Brain microvascular endothelial cell (primary cell): ENCODE results near the gene PTPN5.

ENCODE experiments used
- DNase-seq: peaks from one replicate; pipeline ENCODE4 v3.0.0-alpha.2; 2020
- H3K27ac ChIP-seq: fragments of 250-450 bp; sonication (Bioruptor Pico); 2 replicates; pipeline ENCODE4 v1.5.1; 2020; ENCODE audit warnings: mild to moderate bottlenecking, moderate library complexity
- H3K27me3 ChIP-seq: fragments of 250-450 bp; sonication (Bioruptor Pico); replicated peaks from 2 replicates; pipeline ENCODE4 v1.5.1; 2020; ENCODE audit warnings: mild to moderate bottlenecking
- H3K36me3 ChIP-seq: fragments of 250-450 bp; sonication (Bioruptor Pico); replicated peaks from 2 replicates; pipeline ENCODE4 v1.5.1; 2020; ENCODE audit warnings: mild to moderate bottlenecking
- H3K4me3 ChIP-seq: 2 replicates; pipeline ENCODE4 v1.5.1; 2011; ENCODE audit warnings: low read depth, mild to moderate bottlenecking, control low read depth, low read length, moderate library complexity
- CTCF ChIP-seq: IDR thresholded peaks from 2 replicates; pipeline ENCODE4 v1.5.1; 2011; ENCODE audit warnings: low read depth, mild to moderate bottlenecking, moderate library complexity, low read length, control low read depth, inconsistent platforms; ENCODE audit errors: missing control alignments
- in situ Hi-C: cut with HindIII; loops from 2 replicates; pipeline ENCODE4 v1.10.0; 2017; ENCODE audit warnings: low sequenced_read_pairs, low pct_ligation_motif_present

PTPN5 gene

GRCh38 chr11:18745251-18745650, 46.3 kb downstream of the PTPN5 start:
- TF ChIP-seq CTCF, result no peak
- in situ Hi-C loops, result no loop called here
- H3K27me3 ChIP-seq, result no peaks in the 10 kb centered on the region
- no peak overlapping the region for H3K4me3 ChIP-seq
- no peaks in the 10 kb centered on the region for H3K36me3 ChIP-seq
- no peak for DNase-seq
- H3K27ac ChIP-seq, result no peak overlapping the region

DNA sequence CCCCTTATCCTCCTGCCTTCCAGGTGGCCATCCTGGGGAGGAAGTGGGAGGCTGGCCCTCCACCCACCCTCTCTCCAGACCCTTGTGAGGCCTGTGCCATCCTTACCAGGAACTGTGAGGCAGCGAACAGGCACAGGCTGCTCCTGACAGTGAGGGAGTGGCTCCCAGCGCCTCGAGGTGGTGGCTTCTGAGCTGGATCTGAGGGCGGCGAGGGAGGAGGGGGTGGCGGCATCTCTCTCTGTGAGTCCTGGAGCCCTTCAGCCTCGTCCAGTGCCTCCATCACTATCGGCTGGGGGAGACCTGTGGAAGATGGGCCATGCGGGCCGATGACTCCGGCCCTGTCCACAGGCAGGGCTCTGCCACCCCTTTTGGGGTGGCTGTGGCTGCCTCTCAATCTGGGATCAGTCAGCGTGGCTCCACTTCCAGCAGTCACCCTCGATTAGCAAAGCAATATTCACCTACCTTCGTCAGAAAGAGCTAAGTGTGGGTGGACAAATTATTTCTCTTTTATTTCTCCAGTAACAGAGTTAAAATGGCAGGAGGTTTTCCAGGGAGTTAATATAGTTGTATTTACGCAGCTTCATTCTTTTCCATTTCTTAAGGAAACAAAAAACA, 47.6 kb downstream of the PTPN5 start:
- Histone ChIP-seq H3K4me3 (no peak overlapping the region), H3K27me3 (no peaks in the 10 kb centered on the region), H3K27ac (no peak overlapping the region), H3K36me3 (no peaks in the 10 kb centered on the region)
- TF ChIP-seq CTCF, result no peak
- no peak for DNase-seq
- in situ Hi-C loops, result no loop called here

- no peak overlapping the region for H3K4me3 ChIP-seq
- TF ChIP-seq CTCF, result no peak
- H3K27me3 ChIP-seq, result no peaks in the 10 kb centered on the region
- no peak for DNase-seq
- no peak overlapping the region for H3K27ac ChIP-seq
- in situ Hi-C loops, result no loop called here
- H3K36me3 ChIP-seq, result no peaks in the 10 kb centered on the region
Observed at GRCh38 chr11:18743365-18743764, 48.2 kb downstream of the PTPN5 start.

DNA sequence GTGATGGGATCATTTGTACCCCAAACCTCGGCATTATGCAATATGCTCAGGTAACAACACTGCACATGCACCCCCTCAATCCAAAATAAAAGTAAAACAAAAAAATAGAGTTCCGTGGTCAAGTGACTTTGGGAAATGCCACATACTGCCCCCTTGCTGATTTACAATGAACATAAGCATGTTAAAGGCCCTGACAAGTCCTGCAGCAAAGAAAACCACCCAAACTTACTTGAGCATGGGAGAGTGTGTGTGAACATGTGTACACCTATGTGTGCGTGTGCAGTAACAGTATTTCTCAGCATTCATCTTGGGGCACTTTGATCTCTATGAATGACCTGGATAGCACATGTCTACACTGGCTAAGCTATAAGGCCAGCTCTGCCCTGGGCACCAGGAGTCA, 49.8 kb downstream of the PTPN5 start:
- H3K4me3 ChIP-seq, result no peak overlapping the region
- no peaks in the 10 kb centered on the region for H3K27me3 ChIP-seq
- DNase-seq, result no peak
- no peak overlapping the region for H3K27ac ChIP-seq
- TF ChIP-seq CTCF, result no peak
- in situ Hi-C loops, result no loop called here
- no peaks in the 10 kb centered on the region for H3K36me3 ChIP-seq

- DNase-seq, result no peak
- Histone ChIP-seq H3K27ac (no peak overlapping the region), H3K36me3 (no peaks in the 10 kb centered on the region), H3K4me3 (no peak overlapping the region), H3K27me3 (no peaks in the 10 kb centered on the region)
- no peak for TF ChIP-seq CTCF
- in situ Hi-C loops, result no loop called here
Observed at GRCh38 chr11:18739685-18740084, 51.9 kb downstream of the PTPN5 start.

GRCh38 chr11:18737642-18738041, 54.0 kb downstream of the PTPN5 start:
- in situ Hi-C loops, result no loop called here
- H3K4me3 ChIP-seq, result no peak overlapping the region
- H3K27ac ChIP-seq, result no peak overlapping the region
- no peak for DNase-seq
- no peaks in the 10 kb centered on the region for H3K27me3 ChIP-seq
- no peak for TF ChIP-seq CTCF
- no peaks in the 10 kb centered on the region for H3K36me3 ChIP-seq
